ENCODE measurements around the gene RNF208. TPM values are rescaled to one million over a fixed set of nuclear protein-coding genes. Genes with fewer than 3 reads are reported as not detected.

RNF208 gene
- total RNA-seq, 4 donors from 2014 or later = 2.8 to 7.5 (median 5.2) TPM

- Histone ChIP-seq H3K27me3 (peaks cover 47% of the 10 kb centered on the region), H3K36me3 (no peaks in the 10 kb centered on the region), H3K27ac (peak overlapping the region; percentile 78), H3K9me3 (no peaks in the 10 kb centered on the region), H3K4me3 (peak overlapping the region; percentile 24), H3K4me1 (peaks cover 45% of the 10 kb centered on the region)
- TF ChIP-seq POLR2A (IDR thresholded peaks at IDR 0.05) (no peak), CTCF (IDR thresholded peaks at IDR 0.05) (peak; percentile 96 to 100)
- peak; percentile 93 to 94 for DNase-seq (ENCODE audit: low spot score in 2 of 2)
- 21% methylated on average over 14 of the region's 31 CpGs for WGBS
Measured at GRCh38 chr9:137236238-137236935, 14.3 kb upstream of the RNF208 start.

GRCh38 chr9:137235424-137236237 lies 13.6 kb upstream of the RNF208 start:
- DNase-seq (ENCODE audit: low spot score in 2 of 2) = no peak
- Histone ChIP-seq H3K9me3 (no peaks in the 10 kb centered on the region), H3K4me1 (peaks cover 45% of the 10 kb centered on the region), H3K27me3 (peaks cover 54% of the 10 kb centered on the region), H3K4me3 (peak overlapping the region; percentile 2), H3K27ac (no peak overlapping the region), H3K36me3 (no peaks in the 10 kb centered on the region)
- WGBS = 62% methylated on average over 12 of the region's 35 CpGs
- TF ChIP-seq POLR2AphosphoS5 (IDR thresholded peaks at IDR 0.05) (no peak), POLR2A (IDR thresholded peaks at IDR 0.05) (no peak), EP300 (IDR thresholded peaks at IDR 0.05) (no peak), CTCF (IDR thresholded peaks at IDR 0.05) (no peak)

- peaks cover 41% of the 10 kb centered on the region for H3K4me1 ChIP-seq
- no peaks in the 10 kb centered on the region for H3K36me3 ChIP-seq
- H3K27me3 ChIP-seq = peaks cover 62% of the 10 kb centered on the region
- TF ChIP-seq EP300 (IDR thresholded peaks at IDR 0.05) (no peak), CTCF (IDR thresholded peaks at IDR 0.05) (no peak), POLR2A (IDR thresholded peaks at IDR 0.05) (no peak), POLR2AphosphoS5 (IDR thresholded peaks at IDR 0.05) (no peak)
- 66% methylated on average over 17 of the region's 18 CpGs for WGBS
- H3K27ac ChIP-seq = no peak overlapping the region
- H3K9me3 ChIP-seq = no peaks in the 10 kb centered on the region
- DNase-seq (ENCODE audit: low spot score in 2 of 2) = no peak
- H3K4me3 ChIP-seq = no peak overlapping the region
Measured at GRCh38 chr9:137234758-137235423, 12.9 kb upstream of the RNF208 start.

- Histone ChIP-seq H3K27me3 (peaks cover 69% of the 10 kb centered on the region), H3K4me3 (no peak overlapping the region), H3K27ac (no peak overlapping the region), H3K9me3 (no peaks in the 10 kb centered on the region), H3K4me1 (peaks cover 34% of the 10 kb centered on the region), H3K36me3 (no peaks in the 10 kb centered on the region)
- DNase-seq (ENCODE audit: low spot score in 2 of 2) = no peak
- no CpG with 5 or more reads among the region's 40 CpGs for WGBS
- TF ChIP-seq POLR2AphosphoS5 (IDR thresholded peaks at IDR 0.05) (no peak), POLR2A (IDR thresholded peaks at IDR 0.05) (no peak), EP300 (IDR thresholded peaks at IDR 0.05) (no peak), CTCF (IDR thresholded peaks at IDR 0.05) (no peak)
Measured at GRCh38 chr9:137234055-137234697, 12.1 kb upstream of the RNF208 start.
